ENCODE results near the gene PAPPA.

The PAPPA gene

DNA sequence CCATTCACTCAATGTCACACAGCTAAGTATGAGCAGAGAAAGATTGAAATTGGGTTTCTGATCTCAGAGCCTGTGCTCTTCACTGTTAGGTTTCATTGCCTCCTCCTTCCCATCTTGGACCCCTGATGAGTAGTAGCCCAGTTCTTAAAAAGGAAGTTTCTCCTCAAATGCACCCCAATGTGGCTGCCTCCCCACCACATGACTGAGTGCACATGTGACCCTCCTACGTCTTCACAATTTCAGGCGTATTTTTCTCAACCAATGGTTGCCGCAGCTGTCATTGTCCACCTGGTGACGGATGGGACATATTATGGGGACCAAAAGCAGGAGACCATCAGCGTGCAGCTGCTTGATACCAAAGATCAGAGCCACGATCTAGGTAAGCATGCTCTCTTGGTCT is 178.5 kb downstream of the PAPPA start:
- Histone ChIP-seq H3K9me3 (ENCODE audit: insufficient read depth, low read depth, low read length) (peaks cover 4% of the 10 kb centered on the region; the same call in 1 of the 2 replicates), H3F3A (ENCODE audit: low read depth) (no peaks in the 10 kb centered on the region), H3K4me1 (ENCODE audit: insufficient read depth, low read length, poor library complexity, severe bottlenecking) (no peaks in the 10 kb centered on the region), H3K4me3 (ENCODE audit: low read length, poor library complexity, severe bottlenecking) (no peak overlapping the region), H3K27me3 (ENCODE audit: insufficient read depth, low read length, poor library complexity, severe bottlenecking) (no peaks in the 10 kb centered on the region), H3K9ac (ENCODE audit: low read depth, low read length, poor library complexity, severe bottlenecking) (no peak overlapping the region), H4K20me1 (ENCODE audit: insufficient read depth, low read length, poor library complexity, severe bottlenecking) (no peaks in the 10 kb centered on the region), H2AFZ (ENCODE audit: low read length) (no peak overlapping the region), H3K79me2 (ENCODE audit: insufficient read depth, low read length) (no peaks in the 10 kb centered on the region), H3K36me3 (ENCODE audit: insufficient read depth, low read length) (no peaks in the 10 kb centered on the region), H3K4me2 (ENCODE audit: low read depth, low read length, poor library complexity, severe bottlenecking) (no peak overlapping the region), H3K9me2 (replicated peaks; ENCODE audit: low read depth, low read length) (no peaks in the 10 kb centered on the region)
- TF ChIP-seq, protein P1, sequence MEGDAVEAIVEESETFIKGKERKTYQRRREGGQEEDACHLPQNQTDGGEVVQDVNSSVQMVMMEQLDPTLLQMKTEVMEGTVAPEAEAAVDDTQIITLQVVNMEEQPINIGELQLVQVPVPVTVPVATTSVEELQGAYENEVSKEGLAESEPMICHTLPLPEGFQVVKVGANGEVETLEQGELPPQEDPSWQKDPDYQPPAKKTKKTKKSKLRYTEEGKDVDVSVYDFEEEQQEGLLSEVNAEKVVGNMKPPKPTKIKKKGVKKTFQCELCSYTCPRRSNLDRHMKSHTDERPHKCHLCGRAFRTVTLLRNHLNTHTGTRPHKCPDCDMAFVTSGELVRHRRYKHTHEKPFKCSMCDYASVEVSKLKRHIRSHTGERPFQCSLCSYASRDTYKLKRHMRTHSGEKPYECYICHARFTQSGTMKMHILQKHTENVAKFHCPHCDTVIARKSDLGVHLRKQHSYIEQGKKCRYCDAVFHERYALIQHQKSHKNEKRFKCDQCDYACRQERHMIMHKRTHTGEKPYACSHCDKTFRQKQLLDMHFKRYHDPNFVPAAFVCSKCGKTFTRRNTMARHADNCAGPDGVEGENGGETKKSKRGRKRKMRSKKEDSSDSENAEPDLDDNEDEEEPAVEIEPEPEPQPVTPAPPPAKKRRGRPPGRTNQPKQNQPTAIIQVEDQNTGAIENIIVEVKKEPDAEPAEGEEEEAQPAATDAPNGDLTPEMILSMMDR (conservative IDR thresholded peaks at IDR 0.05; ENCODE audit: low read length) = no peak
- TF ChIP-seq EZH2phosphoT487 (IDR thresholded peaks at IDR 0.05; ENCODE audit: borderline replicate concordance) = no peak

DNA sequence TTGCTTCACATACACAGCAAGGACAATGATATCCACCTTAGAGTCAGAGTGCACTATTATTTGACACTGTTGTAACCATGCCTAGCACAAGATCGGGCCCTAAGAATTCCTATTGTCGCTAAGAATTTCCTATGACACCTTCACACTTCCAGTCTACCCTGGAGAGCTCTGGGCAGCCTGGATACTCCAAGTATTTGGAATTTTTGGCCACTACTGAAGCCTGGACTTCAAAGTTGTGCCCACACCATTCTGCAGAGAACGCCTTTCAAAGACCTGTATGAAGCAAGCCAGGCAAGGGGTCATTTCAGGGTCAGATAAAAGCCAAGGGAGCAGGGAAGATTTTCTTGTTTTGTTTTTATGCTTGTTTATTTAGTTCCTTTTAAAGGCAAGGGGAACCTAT is 179.7 kb downstream of the PAPPA start:
- Histone ChIP-seq H3K27me3 (ENCODE audit: insufficient read depth, low read length, poor library complexity, severe bottlenecking) (no peaks in the 10 kb centered on the region), H3K9me3 (ENCODE audit: insufficient read depth, low read depth, low read length) (peaks cover 4% of the 10 kb centered on the region; the same call in 1 of the 2 replicates), H3K4me1 (ENCODE audit: insufficient read depth, low read length, poor library complexity, severe bottlenecking) (no peaks in the 10 kb centered on the region), H3F3A (ENCODE audit: low read depth) (no peaks in the 10 kb centered on the region), H3K4me2 (ENCODE audit: low read depth, low read length, poor library complexity, severe bottlenecking) (no peak overlapping the region), H2AFZ (ENCODE audit: low read length) (no peak overlapping the region), H3K4me3 (ENCODE audit: low read length, poor library complexity, severe bottlenecking) (no peak overlapping the region), H3K9me2 (replicated peaks; ENCODE audit: low read depth, low read length) (no peaks in the 10 kb centered on the region), H3K36me3 (ENCODE audit: insufficient read depth, low read length) (no peaks in the 10 kb centered on the region), H3K9ac (ENCODE audit: low read depth, low read length, poor library complexity, severe bottlenecking) (no peak overlapping the region), H3K79me2 (ENCODE audit: insufficient read depth, low read length) (no peaks in the 10 kb centered on the region), H4K20me1 (ENCODE audit: insufficient read depth, low read length, poor library complexity, severe bottlenecking) (no peaks in the 10 kb centered on the region)
- no peak for TF ChIP-seq EZH2phosphoT487 (IDR thresholded peaks at IDR 0.05; ENCODE audit: borderline replicate concordance)
- TF ChIP-seq, protein P1 (conservative IDR thresholded peaks at IDR 0.05; ENCODE audit: low read length) = no peak

DNA sequence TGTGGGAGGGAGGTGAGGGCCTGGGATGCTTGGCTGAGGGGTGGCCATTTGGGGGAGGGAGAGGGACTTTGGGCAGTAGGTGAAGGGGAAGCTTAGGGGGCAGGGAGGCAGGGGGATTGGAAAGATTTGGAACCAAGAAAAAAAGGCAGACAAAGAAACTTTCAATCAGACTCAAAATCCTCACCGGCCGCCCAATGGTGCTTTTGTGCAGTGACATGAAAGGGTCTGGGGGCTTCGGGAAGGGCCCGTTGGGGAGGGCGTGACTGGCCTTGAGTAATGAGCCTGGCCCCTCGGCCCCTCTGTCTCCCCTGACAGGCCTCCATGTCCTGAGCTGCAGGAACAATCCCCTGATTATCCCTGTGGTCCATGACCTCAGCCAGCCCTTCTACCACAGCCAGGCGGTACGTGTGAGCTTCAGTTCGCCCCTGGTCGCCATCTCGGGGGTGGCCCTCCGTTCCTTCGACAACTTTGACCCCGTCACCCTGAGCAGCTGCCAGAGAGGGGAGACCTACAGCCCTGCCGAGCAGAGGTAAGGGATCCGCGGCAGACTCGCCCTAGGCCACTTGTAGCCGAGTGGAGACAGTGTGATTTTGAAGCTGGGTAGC is 181.1 kb downstream of the PAPPA start:
- H2AFZ ChIP-seq (ENCODE audit: low read length) = no peak overlapping the region

More for the DNA sequence above, 181.1 kb downstream of the PAPPA start:
- H3K9ac ChIP-seq (ENCODE audit: low read depth, low read length, poor library complexity, severe bottlenecking) = no peak overlapping the region
- H3K4me1 ChIP-seq (ENCODE audit: insufficient read depth, low read length, poor library complexity, severe bottlenecking) = no peaks in the 10 kb centered on the region
- H3K4me2 ChIP-seq (ENCODE audit: low read depth, low read length, poor library complexity, severe bottlenecking) = no peak overlapping the region
- H3K9me3 ChIP-seq (ENCODE audit: insufficient read depth, low read depth, low read length) = peaks cover 4% of the 10 kb centered on the region; the same call in 1 of the 2 replicates
- no peaks in the 10 kb centered on the region for H3K9me2 ChIP-seq (replicated peaks; ENCODE audit: low read depth, low read length)
- no peaks in the 10 kb centered on the region for H4K20me1 ChIP-seq (ENCODE audit: insufficient read depth, low read length, poor library complexity, severe bottlenecking)
- no peaks in the 10 kb centered on the region for H3K79me2 ChIP-seq (ENCODE audit: insufficient read depth, low read length)
- H3K4me3 ChIP-seq (ENCODE audit: low read length, poor library complexity, severe bottlenecking) = no peak overlapping the region
- H3K27me3 ChIP-seq (ENCODE audit: insufficient read depth, low read length, poor library complexity, severe bottlenecking) = no peaks in the 10 kb centered on the region
- H3K36me3 ChIP-seq (ENCODE audit: insufficient read depth, low read length) = no peaks in the 10 kb centered on the region
- TF ChIP-seq, protein P1 (conservative IDR thresholded peaks at IDR 0.05; ENCODE audit: low read length) = no peak
- TF ChIP-seq EZH2phosphoT487 (IDR thresholded peaks at IDR 0.05; ENCODE audit: borderline replicate concordance) = no peak
- no peaks in the 10 kb centered on the region for H3F3A ChIP-seq (ENCODE audit: low read depth)
